ENCODE results near the gene PSMF1.
"Not testable (repeated sequence)": the region's sequence is repeated elsewhere in the genome, so short reads cannot be mapped to it uniquely, and the experiment has no call there.

PSMF1 gene

GRCh38 chr20:1215386-1216170 is 97.2 kb downstream of the PSMF1 start:
- DNase-seq (ENCODE audit: low spot score) = no peak

GRCh38 chr20:1216527-1217427 is 98.4 kb downstream of the PSMF1 start:
- not testable (repeated sequence) for DNase-seq (ENCODE audit: low spot score)

All from HuH-7.5 (cell line).